HEK293 (cell line): Measurements from ENCODE around the gene MAN1C1.

Experiments
- KLF10 ChIP-seq: fragments of 450-650 bp; IDR thresholded peaks from 2 replicates; pipeline ENCODE4 v1.5.1; 2018; ENCODE audit warnings: missing biosample characterization, mild to moderate bottlenecking, missing genetic modification characterization
- ZBTB10 ChIP-seq: fragments of 450-650 bp; formaldehyde crosslinking; IDR thresholded peaks from 2 replicates; pipeline ENCODE4 v1.5.1; 2016; ENCODE audit warnings: missing biosample characterization, missing genetic modification characterization
- ZBTB17 ChIP-seq: fragments of 450-650 bp; formaldehyde crosslinking; IDR thresholded peaks from 2 replicates; pipeline ENCODE4 v1.5.1; 2016; ENCODE audit warnings: missing biosample characterization, missing genetic modification characterization
- ZBTB21 ChIP-seq: fragments of 450-650 bp; formaldehyde crosslinking; IDR thresholded peaks from 2 replicates; pipeline ENCODE4 v1.5.1; 2017; ENCODE audit warnings: missing biosample characterization, missing genetic modification characterization
- ZNF138 ChIP-seq: fragments of 450-650 bp; formaldehyde crosslinking; IDR thresholded peaks from 2 replicates; pipeline ENCODE4 v1.5.1; 2016; ENCODE audit warnings: missing biosample characterization, missing genetic modification characterization, borderline replicate concordance
- ZNF148 ChIP-seq: fragments of 450-650 bp; formaldehyde crosslinking; IDR thresholded peaks from 2 replicates; pipeline ENCODE4 v1.5.0; 2017; ENCODE audit warnings: missing biosample characterization, missing genetic modification characterization, borderline replicate concordance
- ZNF391 ChIP-seq: fragments of 450-650 bp; formaldehyde crosslinking; IDR thresholded peaks from 2 replicates; pipeline ENCODE4 v1.5.1; 2016; ENCODE audit warnings: low read depth, missing biosample characterization, missing genetic modification characterization, borderline replicate concordance
- ZNF555 ChIP-seq: fragments of 450-650 bp; formaldehyde crosslinking; conservative IDR thresholded peaks from 2 replicates; pipeline ENCODE4 v1.5.1; 2017; ENCODE audit warnings: missing biosample characterization, mild to moderate bottlenecking, missing genetic modification characterization, inconsistent platforms
- ZNF747 ChIP-seq: fragments of 450-650 bp; formaldehyde crosslinking; IDR thresholded peaks from 2 replicates; pipeline ENCODE4 v1.5.1; 2016; ENCODE audit warnings: missing biosample characterization, missing genetic modification characterization
- ZNF776 ChIP-seq: fragments of 450-650 bp; formaldehyde crosslinking; IDR thresholded peaks from 2 replicates; pipeline ENCODE4 v1.5.0; 2017; ENCODE audit warnings: missing biosample characterization, missing genetic modification characterization, borderline replicate concordance
- ZNF777 ChIP-seq: fragments of 450-650 bp; formaldehyde crosslinking; IDR thresholded peaks from 2 replicates; pipeline ENCODE4 v1.5.1; 2017; ENCODE audit warnings: missing biosample characterization, missing genetic modification characterization, borderline replicate concordance
- TF ChIP-seq, protein P1 (sequence below): fragments of 450-650 bp; IDR thresholded peaks from 2 replicates; pipeline ENCODE4 v1.5.1; 2018; ENCODE audit warnings: missing biosample characterization, mild to moderate bottlenecking, missing genetic modification characterization
- TF ChIP-seq, protein P2 (sequence below): fragments of 450-650 bp; formaldehyde crosslinking; IDR thresholded peaks from 2 replicates; pipeline ENCODE4 v1.5.1; 2016; ENCODE audit warnings: missing biosample characterization, missing genetic modification characterization
- TF ChIP-seq, protein P3 (sequence below): fragments of 450-650 bp; formaldehyde crosslinking; IDR thresholded peaks from 2 replicates; pipeline ENCODE4 v1.5.1; 2017; ENCODE audit warnings: missing biosample characterization, missing genetic modification characterization
- TF ChIP-seq, protein P4 (sequence below): fragments of 450-650 bp; formaldehyde crosslinking; IDR thresholded peaks from 2 replicates; pipeline ENCODE4 v1.5.1; 2016; ENCODE audit warnings: missing biosample characterization, missing genetic modification characterization
- TF ChIP-seq, protein P5 (sequence below): fragments of 450-650 bp; formaldehyde crosslinking; IDR thresholded peaks from 2 replicates; pipeline ENCODE4 v1.5.1; 2017; ENCODE audit warnings: missing biosample characterization, mild to moderate bottlenecking, missing genetic modification characterization, moderate library complexity
- TF ChIP-seq, protein P6 (sequence below): fragments of 450-650 bp; formaldehyde crosslinking; conservative IDR thresholded peaks from 2 replicates; pipeline ENCODE4 v1.5.1; 2016; ENCODE audit warnings: low read depth, missing biosample characterization, missing genetic modification characterization

MAN1C1 gene

DNA sequence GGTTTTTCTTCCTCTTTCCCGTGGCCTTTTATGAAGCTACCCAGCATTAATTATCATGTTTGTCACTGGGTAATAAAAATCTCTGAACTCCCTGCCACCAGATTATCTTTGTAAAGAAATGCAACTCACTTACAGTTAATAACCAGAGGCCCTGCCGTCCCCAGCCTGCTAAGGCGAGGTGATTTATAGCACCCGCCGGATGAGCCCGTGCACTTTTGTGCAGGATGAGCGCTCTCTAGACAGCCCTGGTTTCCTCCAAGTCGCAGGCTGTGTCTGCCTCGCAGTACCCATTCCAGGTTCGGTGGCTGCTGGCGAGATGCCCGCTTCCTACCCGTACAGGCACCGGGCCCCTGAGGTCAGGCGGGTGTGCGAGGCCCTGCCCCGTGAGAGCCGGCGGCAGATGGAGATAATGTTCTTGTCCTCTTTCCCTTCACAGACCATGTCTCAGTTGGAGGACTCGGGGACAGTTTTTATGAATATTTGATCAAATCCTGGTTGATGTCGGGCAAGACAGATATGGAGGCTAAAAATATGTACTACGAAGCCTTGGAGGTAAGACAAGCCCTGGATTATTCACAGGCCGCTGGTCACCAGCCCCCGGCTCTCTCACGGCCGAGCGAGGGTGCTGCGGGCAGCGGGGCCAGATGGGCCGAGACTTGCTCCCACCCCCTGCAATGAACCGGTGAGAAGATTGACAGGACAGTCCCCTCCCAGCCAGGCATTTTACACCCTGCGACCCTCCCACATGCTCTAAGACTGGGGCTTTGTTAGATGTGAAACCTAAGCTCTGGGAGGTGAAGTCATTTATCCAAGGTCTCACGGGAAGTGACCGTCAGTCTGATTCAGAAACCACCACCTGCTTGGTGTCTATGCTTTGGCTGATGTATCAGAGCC is 154.9 kb downstream of the MAN1C1 start (continued):
- TF ChIP-seq, protein P1, sequence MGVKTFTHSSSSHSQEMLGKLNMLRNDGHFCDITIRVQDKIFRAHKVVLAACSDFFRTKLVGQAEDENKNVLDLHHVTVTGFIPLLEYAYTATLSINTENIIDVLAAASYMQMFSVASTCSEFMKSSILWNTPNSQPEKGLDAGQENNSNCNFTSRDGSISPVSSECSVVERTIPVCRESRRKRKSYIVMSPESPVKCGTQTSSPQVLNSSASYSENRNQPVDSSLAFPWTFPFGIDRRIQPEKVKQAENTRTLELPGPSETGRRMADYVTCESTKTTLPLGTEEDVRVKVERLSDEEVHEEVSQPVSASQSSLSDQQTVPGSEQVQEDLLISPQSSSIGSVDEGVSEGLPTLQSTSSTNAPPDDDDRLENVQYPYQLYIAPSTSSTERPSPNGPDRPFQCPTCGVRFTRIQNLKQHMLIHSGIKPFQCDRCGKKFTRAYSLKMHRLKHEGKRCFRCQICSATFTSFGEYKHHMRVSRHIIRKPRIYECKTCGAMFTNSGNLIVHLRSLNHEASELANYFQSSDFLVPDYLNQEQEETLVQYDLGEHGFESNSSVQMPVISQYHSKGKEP (tag by site-specific recombination) = peak; percentile 97
- TF ChIP-seq ZNF777 (tag by site-specific recombination) = no peak
- TF ChIP-seq ZNF391 (tag by site-specific recombination) = no peak
- no peak for TF ChIP-seq ZBTB10 (tag by site-specific recombination)
- no peak for TF ChIP-seq ZBTB21 (tag by site-specific recombination)
- TF ChIP-seq ZNF555 (tag by site-specific recombination) = no peak
- no peak for TF ChIP-seq ZNF138 (tag by site-specific recombination)
- TF ChIP-seq, protein P2, sequence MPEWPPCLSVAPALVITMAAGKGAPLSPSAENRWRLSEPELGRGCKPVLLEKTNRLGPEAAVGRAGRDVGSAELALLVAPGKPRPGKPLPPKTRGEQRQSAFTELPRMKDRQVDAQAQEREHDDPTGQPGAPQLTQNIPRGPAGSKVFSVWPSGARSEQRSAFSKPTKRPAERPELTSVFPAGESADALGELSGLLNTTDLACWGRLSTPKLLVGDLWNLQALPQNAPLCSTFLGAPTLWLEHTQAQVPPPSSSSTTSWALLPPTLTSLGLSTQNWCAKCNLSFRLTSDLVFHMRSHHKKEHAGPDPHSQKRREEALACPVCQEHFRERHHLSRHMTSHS (tag by site-specific recombination) = 0 out of 2 replicates have a peak, but pooled peaks have one; percentile 29
- TF ChIP-seq, protein P3, sequence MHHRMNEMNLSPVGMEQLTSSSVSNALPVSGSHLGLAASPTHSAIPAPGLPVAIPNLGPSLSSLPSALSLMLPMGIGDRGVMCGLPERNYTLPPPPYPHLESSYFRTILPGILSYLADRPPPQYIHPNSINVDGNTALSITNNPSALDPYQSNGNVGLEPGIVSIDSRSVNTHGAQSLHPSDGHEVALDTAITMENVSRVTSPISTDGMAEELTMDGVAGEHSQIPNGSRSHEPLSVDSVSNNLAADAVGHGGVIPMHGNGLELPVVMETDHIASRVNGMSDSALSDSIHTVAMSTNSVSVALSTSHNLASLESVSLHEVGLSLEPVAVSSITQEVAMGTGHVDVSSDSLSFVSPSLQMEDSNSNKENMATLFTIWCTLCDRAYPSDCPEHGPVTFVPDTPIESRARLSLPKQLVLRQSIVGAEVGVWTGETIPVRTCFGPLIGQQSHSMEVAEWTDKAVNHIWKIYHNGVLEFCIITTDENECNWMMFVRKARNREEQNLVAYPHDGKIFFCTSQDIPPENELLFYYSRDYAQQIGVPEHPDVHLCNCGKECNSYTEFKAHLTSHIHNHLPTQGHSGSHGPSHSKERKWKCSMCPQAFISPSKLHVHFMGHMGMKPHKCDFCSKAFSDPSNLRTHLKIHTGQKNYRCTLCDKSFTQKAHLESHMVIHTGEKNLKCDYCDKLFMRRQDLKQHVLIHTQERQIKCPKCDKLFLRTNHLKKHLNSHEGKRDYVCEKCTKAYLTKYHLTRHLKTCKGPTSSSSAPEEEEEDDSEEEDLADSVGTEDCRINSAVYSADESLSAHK = peak; percentile 49
- no peak for TF ChIP-seq ZNF148 (tag by site-specific recombination)
- TF ChIP-seq KLF10 (tag by site-specific recombination) = no peak
- peak; percentile 35 for TF ChIP-seq ZBTB17
- TF ChIP-seq ZNF776 (tag by site-specific recombination) = no peak
- TF ChIP-seq, protein P4, sequence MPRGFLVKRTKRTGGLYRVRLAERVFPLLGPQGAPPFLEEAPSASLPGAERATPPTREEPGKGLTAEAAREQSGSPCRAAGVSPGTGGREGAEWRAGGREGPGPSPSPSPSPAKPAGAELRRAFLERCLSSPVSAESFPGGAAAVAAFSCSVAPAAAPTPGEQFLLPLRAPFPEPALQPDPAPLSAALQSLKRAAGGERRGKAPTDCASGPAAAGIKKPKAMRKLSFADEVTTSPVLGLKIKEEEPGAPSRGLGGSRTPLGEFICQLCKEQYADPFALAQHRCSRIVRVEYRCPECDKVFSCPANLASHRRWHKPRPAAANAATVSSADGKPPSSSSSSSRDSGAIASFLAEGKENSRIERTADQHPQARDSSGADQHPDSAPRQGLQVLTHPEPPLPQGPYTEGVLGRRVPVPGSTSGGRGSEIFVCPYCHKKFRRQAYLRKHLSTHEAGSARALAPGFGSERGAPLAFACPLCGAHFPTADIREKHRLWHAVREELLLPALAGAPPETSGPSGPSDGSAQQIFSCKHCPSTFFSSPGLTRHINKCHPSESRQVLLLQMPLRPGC (tag by site-specific recombination) = peak; percentile 78; the same call in 1 of the 2 replicates
- TF ChIP-seq, protein P5, sequence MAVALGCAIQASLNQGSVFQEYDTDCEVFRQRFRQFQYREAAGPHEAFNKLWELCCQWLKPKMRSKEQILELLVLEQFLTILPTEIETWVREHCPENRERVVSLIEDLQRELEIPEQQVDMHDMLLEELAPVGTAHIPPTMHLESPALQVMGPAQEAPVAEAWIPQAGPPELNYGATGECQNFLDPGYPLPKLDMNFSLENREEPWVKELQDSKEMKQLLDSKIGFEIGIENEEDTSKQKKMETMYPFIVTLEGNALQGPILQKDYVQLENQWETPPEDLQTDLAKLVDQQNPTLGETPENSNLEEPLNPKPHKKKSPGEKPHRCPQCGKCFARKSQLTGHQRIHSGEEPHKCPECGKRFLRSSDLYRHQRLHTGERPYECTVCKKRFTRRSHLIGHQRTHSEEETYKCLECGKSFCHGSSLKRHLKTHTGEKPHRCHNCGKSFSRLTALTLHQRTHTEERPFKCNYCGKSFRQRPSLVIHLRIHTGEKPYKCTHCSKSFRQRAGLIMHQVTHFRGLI = no peak
- TF ChIP-seq ZNF747 (tag by site-specific recombination) = no peak
- TF ChIP-seq, protein P6, sequence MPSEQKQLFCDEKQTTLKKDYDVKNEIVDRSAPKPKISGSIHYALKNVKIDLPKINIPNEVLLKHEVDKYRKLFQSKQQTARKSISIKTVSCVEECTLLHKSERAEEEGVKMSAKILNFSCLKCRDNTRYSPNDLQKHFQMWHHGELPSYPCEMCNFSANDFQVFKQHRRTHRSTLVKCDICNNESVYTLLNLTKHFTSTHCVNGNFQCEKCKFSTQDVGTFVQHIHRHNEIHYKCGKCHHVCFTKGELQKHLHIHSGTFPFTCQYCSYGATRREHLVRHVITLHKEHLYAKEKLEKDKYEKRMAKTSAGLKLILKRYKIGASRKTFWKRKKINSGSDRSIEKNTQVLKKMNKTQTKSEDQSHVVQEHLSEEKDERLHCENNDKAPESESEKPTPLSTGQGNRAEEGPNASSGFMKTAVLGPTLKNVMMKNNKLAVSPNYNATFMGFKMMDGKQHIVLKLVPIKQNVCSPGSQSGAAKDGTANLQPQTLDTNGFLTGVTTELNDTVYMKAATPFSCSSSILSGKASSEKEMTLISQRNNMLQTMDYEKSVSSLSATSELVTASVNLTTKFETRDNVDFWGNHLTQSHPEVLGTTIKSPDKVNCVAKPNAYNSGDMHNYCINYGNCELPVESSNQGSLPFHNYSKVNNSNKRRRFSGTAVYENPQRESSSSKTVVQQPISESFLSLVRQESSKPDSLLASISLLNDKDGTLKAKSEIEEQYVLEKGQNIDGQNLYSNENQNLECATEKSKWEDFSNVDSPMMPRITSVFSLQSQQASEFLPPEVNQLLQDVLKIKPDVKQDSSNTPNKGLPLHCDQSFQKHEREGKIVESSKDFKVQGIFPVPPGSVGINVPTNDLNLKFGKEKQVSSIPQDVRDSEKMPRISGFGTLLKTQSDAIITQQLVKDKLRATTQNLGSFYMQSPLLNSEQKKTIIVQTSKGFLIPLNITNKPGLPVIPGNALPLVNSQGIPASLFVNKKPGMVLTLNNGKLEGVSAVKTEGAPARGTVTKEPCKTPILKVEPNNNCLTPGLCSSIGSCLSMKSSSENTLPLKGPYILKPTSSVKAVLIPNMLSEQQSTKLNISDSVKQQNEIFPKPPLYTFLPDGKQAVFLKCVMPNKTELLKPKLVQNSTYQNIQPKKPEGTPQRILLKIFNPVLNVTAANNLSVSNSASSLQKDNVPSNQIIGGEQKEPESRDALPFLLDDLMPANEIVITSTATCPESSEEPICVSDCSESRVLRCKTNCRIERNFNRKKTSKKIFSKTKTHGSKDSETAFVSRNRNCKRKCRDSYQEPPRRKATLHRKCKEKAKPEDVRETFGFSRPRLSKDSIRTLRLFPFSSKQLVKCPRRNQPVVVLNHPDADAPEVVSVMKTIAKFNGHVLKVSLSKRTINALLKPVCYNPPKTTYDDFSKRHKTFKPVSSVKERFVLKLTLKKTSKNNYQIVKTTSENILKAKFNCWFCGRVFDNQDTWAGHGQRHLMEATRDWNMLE (tag by site-specific recombination) = 0 out of 2 replicates have a peak, but pooled peaks have one; percentile 29
